IMR-90 (cell line): ENCODE results near the gene RAF1. TPM values are rescaled to one million over a fixed set of nuclear protein-coding genes. Genes with fewer than 3 reads are reported as not detected.

Experiments
- ATAC-seq: fragments of 200-7000 bp; cut with Tn5 transposase; 2 replicates; pipeline ENCODE4 v1.9.1; 2020; ENCODE audit warnings: low read depth, mild to moderate bottlenecking, moderate library complexity
- BruUV-seq: library from RNA; stranded (reverse); fragments of 400-500 nt; replicated peaks from 2 replicates; lab custom pipeline; 2021; lab: Mats Ljungman, UMichigan
- CTCF ChIA-PET: fragments of 300-600 bp; formaldehyde crosslinking; extraction: SDS; loops from one replicate; lab custom pipeline; 2021; ENCODE audit warnings: antibody characterized with exemption; lab: Yijun Ruan, JAX
- POLR2A ChIA-PET: fragments of 300-600 bp; sonication (Branson Sonifier 250); formaldehyde crosslinking; loops from one replicate; lab custom pipeline; 2022; ENCODE audit warnings: antibody characterized with exemption; ENCODE audit not compliant: unreplicated experiment; lab: Charles Lee
- DNase-seq: peaks from one replicate; pipeline ENCODE4 v3.0.0; 2013
- H2AFZ ChIP-seq: replicated peaks from 2 replicates; pipeline ENCODE3; 2013; ENCODE audit warnings: low read length, mild to moderate bottlenecking; ENCODE audit not compliant: poor library complexity
- H2AK5ac ChIP-seq: 2 replicates; pipeline ENCODE4 v1.6.1; 2013; ENCODE audit warnings: low read depth, low read length, inconsistent platforms
- H2AK9ac ChIP-seq: replicated peaks from 2 replicates; pipeline ENCODE3; 2013; ENCODE audit warnings: mild to moderate bottlenecking, low read depth, low read length, moderate library complexity; ENCODE audit not compliant: poor library complexity
- H2BK120ac ChIP-seq: 2 replicates; pipeline ENCODE4 v1.6.1; 2013; ENCODE audit warnings: low read depth, low read length, inconsistent platforms
- H2BK15ac ChIP-seq: 3 replicates; pipeline ENCODE4 v1.6.1; 2013; ENCODE audit warnings: low read depth, low read length, inconsistent platforms
- H2BK20ac ChIP-seq: 2 replicates; pipeline ENCODE4 v1.6.1; 2013; ENCODE audit warnings: low read depth, mild to moderate bottlenecking, inconsistent platforms, low read length, moderate library complexity
- H2BK5ac ChIP-seq: 2 replicates; pipeline ENCODE4 v1.6.1; 2013; ENCODE audit warnings: mild to moderate bottlenecking, low read depth, low read length, inconsistent platforms; ENCODE audit not compliant: poor library complexity, severe bottlenecking
- H3K14ac ChIP-seq: replicated peaks from 2 replicates; pipeline ENCODE4 v1.6.1; 2013; ENCODE audit warnings: low read depth, low read length, inconsistent platforms
- H3K18ac ChIP-seq: 2 replicates; pipeline ENCODE4 v1.6.1; 2013; ENCODE audit warnings: low read depth, low read length, control low read depth
- H3K23ac ChIP-seq: 2 replicates; pipeline ENCODE4 v1.6.1; 2013; ENCODE audit warnings: low read depth, low read length, inconsistent platforms
- H3K27ac ChIP-seq: 2 replicates; pipeline ENCODE4 v1.5.1; 2013; ENCODE audit warnings: mild to moderate bottlenecking, control low read depth, low read length; ENCODE audit not compliant: insufficient read depth
- H3K27me3 ChIP-seq: 2 replicates; pipeline ENCODE4 v1.6.1; 2013; ENCODE audit warnings: low read length; ENCODE audit not compliant: control insufficient read depth, insufficient read depth
- H3K36me3 ChIP-seq: 2 replicates; pipeline ENCODE4 v1.6.1; 2013; ENCODE audit warnings: low read length, mixed read lengths; ENCODE audit not compliant: control insufficient read depth, insufficient read depth
- H3K4ac ChIP-seq: 2 replicates; pipeline ENCODE4 v1.6.1; 2013; ENCODE audit warnings: low read depth, low read length, inconsistent platforms
- H3K4me1 ChIP-seq: 2 replicates; pipeline ENCODE4 v1.6.1; 2013; ENCODE audit warnings: low read length, mixed read lengths; ENCODE audit not compliant: control insufficient read depth, insufficient read depth
- H3K4me2 ChIP-seq: 2 replicates; pipeline ENCODE4 v1.6.1; 2013; ENCODE audit warnings: low read depth, mild to moderate bottlenecking, control low read depth, low read length, moderate library complexity
- H3K4me3 ChIP-seq: 2 replicates; pipeline ENCODE4 v1.5.1; 2013; ENCODE audit warnings: low read depth, mild to moderate bottlenecking, control low read depth, low read length, moderate library complexity; ENCODE audit not compliant: insufficient read depth
- H3K56ac ChIP-seq: 2 replicates; pipeline ENCODE4 v1.6.1; 2013; ENCODE audit warnings: low read length, inconsistent platforms; ENCODE audit not compliant: insufficient read depth; ENCODE audit errors: extremely low read depth
- H3K79me1 ChIP-seq, 2 experiments: 2 replicates each; pipeline ENCODE4 v1.6.1; 2013; ENCODE audit warnings: low read length in 2 of 2, inconsistent platforms in 1 of 2, low read depth in 1 of 2
- H3K9ac ChIP-seq: 2 replicates; pipeline ENCODE4 v1.6.1; 2013; ENCODE audit warnings: low read depth, low read length, control low read depth
- H3K9me1 ChIP-seq: 2 replicates; pipeline ENCODE4 v1.6.1; 2013; ENCODE audit warnings: low read length, inconsistent platforms; ENCODE audit not compliant: insufficient read depth
- H3K9me3 ChIP-seq: 2 replicates; pipeline ENCODE4 v1.6.1; 2013; ENCODE audit warnings: low read length; ENCODE audit not compliant: control insufficient read depth, insufficient read depth
- H4K20me1 ChIP-seq: 2 replicates; pipeline ENCODE4 v1.6.1; 2013; ENCODE audit warnings: low read length, inconsistent platforms; ENCODE audit not compliant: insufficient read depth
- H4K5ac ChIP-seq: 2 replicates; pipeline ENCODE4 v1.6.1; 2013; ENCODE audit warnings: mild to moderate bottlenecking, low read depth, low read length, control low read depth
- H4K8ac ChIP-seq, 2 experiments: 2 replicates each; pipeline ENCODE4 v1.6.1; 2013; ENCODE audit warnings: low read depth in 2 of 2, low read length in 2 of 2, control low read depth in 1 of 2, inconsistent platforms in 1 of 2
- H4K91ac ChIP-seq: 2 replicates; pipeline ENCODE4 v1.6.1; 2013; ENCODE audit warnings: low read depth, low read length, inconsistent platforms; ENCODE audit not compliant: insufficient read depth
- BHLHE40 ChIP-seq: fragments of 150-350 bp; IDR thresholded peaks from 2 replicates; pipeline ENCODE4 v1.6.1; 2016; ENCODE audit warnings: mild to moderate bottlenecking, low read depth, low read length
- CEBPB ChIP-seq: IDR thresholded peaks from 2 replicates; pipeline ENCODE4 v1.6.1; 2012; ENCODE audit warnings: low read depth, low read length, improper control_type of control experiment
- CHD1 ChIP-seq: IDR thresholded peaks from 2 replicates; pipeline ENCODE4 v1.6.1; 2012; ENCODE audit warnings: low read depth, low read length, improper control_type of control experiment
- CTCF ChIP-seq: conservative IDR thresholded peaks from 2 replicates; pipeline ENCODE4 v1.5.1; 2012; ENCODE audit warnings: mild to moderate bottlenecking, low read depth, low read length, improper control_type of control experiment
- ELK1 ChIP-seq: fragments of 150-350 bp; IDR thresholded peaks from 2 replicates; pipeline ENCODE4 v1.6.1; 2016; ENCODE audit warnings: low read depth, mild to moderate bottlenecking, low read length, moderate library complexity, borderline replicate concordance
- FOS ChIP-seq: fragments of 150-350 bp; IDR thresholded peaks from 2 replicates; pipeline ENCODE4 v1.6.1; 2016; ENCODE audit warnings: low read depth, low read length
- MAFK ChIP-seq: IDR thresholded peaks from 2 replicates; pipeline ENCODE4 v1.6.1; 2012; ENCODE audit warnings: low read depth, low read length, improper control_type of control experiment
- MAZ ChIP-seq: IDR thresholded peaks from 2 replicates; pipeline ENCODE4 v1.6.1; 2012; ENCODE audit warnings: low read depth, mild to moderate bottlenecking, low read length, improper control_type of control experiment, moderate library complexity, borderline replicate concordance
- MXI1 ChIP-seq: IDR thresholded peaks from 2 replicates; pipeline ENCODE4 v1.6.1; 2012; ENCODE audit warnings: low read depth, mild to moderate bottlenecking, low read length, moderate library complexity, borderline replicate concordance
- NFE2L2 ChIP-seq: fragments of 150-350 bp; IDR thresholded peaks from 2 replicates; pipeline ENCODE4 v1.6.1; 2016; ENCODE audit warnings: low read depth, mild to moderate bottlenecking, low read length
- POLR2A ChIP-seq: IDR thresholded peaks from 2 replicates; pipeline ENCODE4 v1.6.1; 2012; ENCODE audit warnings: mild to moderate bottlenecking, low read depth, low read length
- RAD21 ChIP-seq: IDR thresholded peaks from 2 replicates; pipeline ENCODE4 v1.6.1; 2012; ENCODE audit warnings: low read length, improper control_type of control experiment
- RCOR1 ChIP-seq: IDR thresholded peaks from 2 replicates; pipeline ENCODE4 v1.6.1; 2012; ENCODE audit warnings: mild to moderate bottlenecking, low read length, improper control_type of control experiment; ENCODE audit not compliant: insufficient replicate concordance
- RFX5 ChIP-seq: IDR thresholded peaks from 2 replicates; pipeline ENCODE4 v1.8.0; 2012; ENCODE audit warnings: low read depth, mild to moderate bottlenecking, low read length, moderate library complexity
- SMC3 ChIP-seq: fragments of 150-350 bp; IDR thresholded peaks from 2 replicates; pipeline ENCODE4 v1.6.1; 2016; ENCODE audit warnings: low read depth, mild to moderate bottlenecking, antibody characterized with exemption, low read length, moderate library complexity
- USF2 ChIP-seq: fragments of 150-350 bp; IDR thresholded peaks from 2 replicates; pipeline ENCODE4 v1.6.1; 2017; ENCODE audit warnings: mild to moderate bottlenecking, antibody characterized with exemption, low read length, low read depth
- WGBS, 2 experiments: methylation state at CpG; one replicate each; pipeline versions ENCODE4 v1.1.5 to v1.1.7; 2013; ENCODE audit warnings: missing lambda C conversion rate in 2 of 2; ENCODE audit not compliant: insufficient read length in 1 of 2; ENCODE audit errors: extremely low coverage in 2 of 2; 5-methylcytosine and 5-hydroxymethylcytosine counted together
- dilution Hi-C: fragments of 300-500 bp; cut with HindIII; formaldehyde crosslinking; loops from one replicate; pipeline ENCODE4 v1.14.3; 2018; ENCODE audit warnings: low sequenced_read_pairs; ENCODE audit not compliant: unreplicated experiment
- in situ Hi-C: fragments of 300-500 bp; cut with MboI; formaldehyde crosslinking; loops from 3 replicates; pipeline ENCODE4 v1.14.3; 2019; ENCODE audit warnings: low sequenced_read_pairs, inconsistent platforms, mixed read lengths
- intact Hi-C: fragments of 100-400 bp; cut with micrococcal nuclease; formaldehyde crosslinking; loops from 2 replicates; pipeline ENCODE4 v1.10.0; 2022
- polyA plus RNA-seq, 3 experiments: library from polyadenylated mRNA; depleted of rRNA; stranded (reverse); fragments of >200 nt; gene quantifications; 2 replicates each; pipeline ENCODE4 v1.2.3, GENCODE V29; 2012; ENCODE audit warnings: low replicate concordance in 1 of 3
- total RNA-seq: library from RNA; depleted of rRNA; stranded (reverse); fragments of >200 nt; gene quantifications from 2 replicates; pipeline ENCODE4 v1.2.3, GENCODE V29; 2012

The RAF1 gene
- total and polyA plus RNA-seq, 2 of the 4 experiments (the other 2 are of a cell fraction), result 115 to 151 TPM

- H2BK120ac ChIP-seq, result no peak overlapping the region
- no peaks in the 10 kb centered on the region for H3K36me3 ChIP-seq
- no peak overlapping the region for H3K23ac ChIP-seq
- no peak overlapping the region for H2AK9ac ChIP-seq
- H3K56ac ChIP-seq, result no peak overlapping the region
- DNase-seq (no peak), ATAC-seq (no peak)
- no peak overlapping the region for H2BK15ac ChIP-seq
- no peaks in the 10 kb centered on the region for H3K79me1 ChIP-seq
- no peak overlapping the region for H3K9ac ChIP-seq
- no peak overlapping the region for H3K14ac ChIP-seq
- no peak overlapping the region for H3K4me3 ChIP-seq
- no peak overlapping the region for H2BK20ac ChIP-seq
- 0 out of 2 replicates have a peak, but pooled peaks cover 5% of the 10 kb centered on the region for H3K9me1 ChIP-seq
- intact Hi-C loops, result loop anchor here (5.0 kb wide), 2 partner anchors 47 to 183 kb away; partner anchors contain the start of gene RAF1
- 100% methylated on average over 3 of the region's 3 CpGs; no CpG with 5 or more reads in 1 of the 2 experiments for WGBS, 2 experiments
- H3K27ac ChIP-seq, result no peak overlapping the region
- CTCF ChIA-PET, result interaction anchor here (0.9 to 1.1 kb wide), 3 partner anchors 15 to 101 kb away, joined by 3 to 6 read pairs (median 3); no protein-coding TSS in a partner anchor
- no peak overlapping the region for H3K18ac ChIP-seq
- no peak overlapping the region for H4K8ac ChIP-seq
- POLR2A ChIA-PET, result no interaction called here
- dilution Hi-C loops, result no loop called here
- no peak overlapping the region for H2BK5ac ChIP-seq
- no peak for TF ChIP-seq POLR2A
- TF ChIP-seq RCOR1, result no peak
- no peak for TF ChIP-seq CHD1
- TF ChIP-seq SMC3, result no peak
- no peak for TF ChIP-seq NFE2L2
- no peak for TF ChIP-seq MAZ
- no peak for TF ChIP-seq CTCF
- no peak for TF ChIP-seq BHLHE40
- no peak for TF ChIP-seq CEBPB
- no peak for TF ChIP-seq USF2
- TF ChIP-seq ELK1, result no peak
- TF ChIP-seq MAFK, result no peak
- TF ChIP-seq RAD21, result no peak
- no peak for TF ChIP-seq RFX5
- no peak for TF ChIP-seq FOS
- no peak for TF ChIP-seq MXI1
- no peak overlapping the region for H4K91ac ChIP-seq
- no peaks in the 10 kb centered on the region for H4K20me1 ChIP-seq
- H2AFZ ChIP-seq, result no peak overlapping the region
- no peak overlapping the region for H4K5ac ChIP-seq
- peaks cover 3% of the 10 kb centered on the region; the same call in 1 of the 2 replicates for H3K4me1 ChIP-seq
- H3K4ac ChIP-seq, result no peak overlapping the region
- peaks cover 8% of the 10 kb centered on the region; the same call in 1 of the 2 replicates for H3K27me3 ChIP-seq
- no peak overlapping the region for H3K4me2 ChIP-seq
- no TSS peak for BruUV-seq
- H3K9me3 ChIP-seq, result no peaks in the 10 kb centered on the region
- H2AK5ac ChIP-seq, result no peak overlapping the region
- in situ Hi-C loops, result no loop called here
These were observed 45.4 kb upstream of the RAF1 start for GRCh38 chr3:12709334-12709733.
